Astrocyte of the spinal cord (primary cell): ENCODE data around the gene APOBEC4.
"Not testable (repeated sequence)": the region's sequence is repeated elsewhere in the genome, so short reads cannot be mapped to it uniquely, and the experiment has no call there.

Experiments used
- DNase-seq: peaks from one replicate; pipeline ENCODE4 v3.0.0; 2011; ENCODE audit warnings: low read depth, low spot score
- H3K4me3 ChIP-seq: 2 replicates; pipeline ENCODE4 v1.5.1; 2011; ENCODE audit warnings: low read depth, mild to moderate bottlenecking, low read length, moderate library complexity
- CTCF ChIP-seq: IDR thresholded peaks from 2 replicates; pipeline ENCODE4 v1.5.1; 2012; ENCODE audit warnings: low read depth, mild to moderate bottlenecking, low read length, inconsistent platforms
- in situ Hi-C: cut with HindIII; loops from 2 replicates; pipeline ENCODE4 v1.10.0; 2017; ENCODE audit warnings: low sequenced_read_pairs

Gene APOBEC4

GRCh38 chr1:183634429-183635065 lies 18.6 kb downstream of the APOBEC4 start:
- peak overlapping the region; percentile 92 for H3K4me3 ChIP-seq
- in situ Hi-C loops, result no loop called here
- DNase-seq, result no peak
- TF ChIP-seq CTCF, result no peak

- in situ Hi-C loops, result no loop called here
- H3K4me3 ChIP-seq, result peak overlapping the region; percentile 92
- peak; percentile 91 for DNase-seq
- peak; percentile 52 for TF ChIP-seq CTCF
Observed at GRCh38 chr1:183633676-183634343, 19.3 kb downstream of the APOBEC4 start.

GRCh38 chr1:183632964-183633363 lies 20.2 kb downstream of the APOBEC4 start:
- no peak for TF ChIP-seq CTCF
- in situ Hi-C loops, result no loop called here
- peak overlapping the region; percentile 92 for H3K4me3 ChIP-seq
- no peak for DNase-seq

GRCh38 chr1:183632114-183632513 lies 21.0 kb downstream of the APOBEC4 start:
- in situ Hi-C loops, result no loop called here
- no peak for TF ChIP-seq CTCF
- no peak for DNase-seq
- H3K4me3 ChIP-seq, result peak overlapping the region; percentile 92

GRCh38 chr1:183630748-183631147 lies 22.4 kb downstream of the APOBEC4 start:
- in situ Hi-C loops, result no loop called here
- DNase-seq, result no peak
- no peak for TF ChIP-seq CTCF
- no peak overlapping the region for H3K4me3 ChIP-seq

- TF ChIP-seq CTCF, result no peak
- in situ Hi-C loops, result no loop called here
- no peak overlapping the region for H3K4me3 ChIP-seq
- no peak for DNase-seq
Observed at GRCh38 chr1:183628537-183628936, 24.6 kb downstream of the APOBEC4 start.

- DNase-seq, in situ Hi-C loops, H3K4me3 ChIP-seq: not testable (repeated sequence)
Observed at GRCh38 chr1:183626236-183626635, 26.9 kb downstream of the APOBEC4 start.
